Endometrial microvascular endothelial cells (primary cell): ENCODE data around the gene CSTF3. TPM values are rescaled to one million over a fixed set of nuclear protein-coding genes. Genes with fewer than 3 reads are reported as not detected.
"Not testable (repeated sequence)": the region's sequence is repeated elsewhere in the genome, so short reads cannot be mapped to it uniquely, and the experiment has no call there.

Experiments
- in situ Hi-C: cut with HindIII; loops from 2 replicates; pipeline ENCODE4 v1.10.0; 2017; ENCODE audit warnings: low sequenced_read_pairs, low pct_unique_long_range_greater_than_20kb; ENCODE audit errors: inconsistent ontology term
- total RNA-seq: library from RNA; depleted of rRNA; stranded (reverse); fragments of >200 nt; gene quantifications from one replicate; pipeline ENCODE4 v1.2.3, GENCODE V29; 2015; ENCODE audit errors: inconsistent ontology term

Gene CSTF3
- total RNA-seq, 1 donor from 2014 or later: 28.4 TPM

DNA sequence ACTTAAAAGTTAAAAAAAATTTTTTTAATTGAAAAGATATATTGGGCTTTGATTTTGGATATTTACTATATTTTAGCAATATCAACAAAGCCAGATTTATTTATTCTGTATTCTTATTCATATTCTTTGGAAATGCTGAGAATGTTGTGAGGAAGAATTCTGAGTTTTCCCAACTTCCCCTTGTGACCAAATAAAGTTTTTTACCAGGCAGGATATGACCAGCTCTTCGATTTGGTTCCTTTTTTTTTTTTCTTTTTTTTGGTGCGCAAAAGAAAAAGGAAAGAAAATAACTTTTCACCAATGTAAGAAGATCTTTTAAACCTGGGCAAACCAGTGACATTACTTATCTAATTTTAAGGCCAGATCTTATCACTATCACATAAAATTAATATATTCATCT lies 109.0 kb downstream of the CSTF3 start:
- in situ Hi-C loops: no loop called here

DNA sequence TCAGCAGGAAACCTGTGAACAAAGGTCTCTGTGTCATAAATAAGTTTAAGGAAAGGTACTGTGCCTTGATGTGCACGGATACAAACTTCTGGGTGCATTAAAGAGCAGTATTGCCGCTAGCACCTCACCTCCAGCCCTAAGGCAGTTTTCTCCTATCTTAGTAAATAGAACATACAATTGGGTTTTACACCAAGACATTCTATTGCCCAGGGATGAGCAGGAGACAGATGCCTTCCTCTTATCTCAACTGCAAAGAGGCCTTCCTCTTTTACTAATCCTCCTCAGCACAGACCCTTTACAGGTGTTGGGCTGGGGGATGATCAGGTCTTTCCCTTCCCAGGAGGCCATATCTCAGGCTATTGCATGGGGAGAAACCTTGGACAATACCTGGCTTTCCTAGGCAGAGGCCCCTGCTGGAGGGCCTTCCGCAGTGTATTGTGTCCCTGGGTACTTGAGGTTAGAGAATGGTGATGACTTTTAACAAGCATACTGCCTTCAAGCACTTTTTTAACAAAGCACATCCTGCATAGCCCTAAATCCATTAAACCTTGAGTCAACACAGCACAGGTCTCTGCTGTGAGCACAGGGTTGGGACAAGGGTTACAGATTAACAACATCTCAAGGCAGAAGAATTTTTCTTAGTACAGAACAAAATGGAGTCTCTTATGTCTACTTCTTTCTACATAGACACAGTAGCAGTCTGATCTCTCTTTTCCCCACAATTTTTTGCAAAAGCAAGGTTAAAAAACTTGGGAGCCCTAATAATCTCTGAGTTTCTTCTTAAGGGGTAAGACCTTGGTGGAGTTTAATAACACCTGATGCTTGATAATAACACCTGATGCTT lies 111.5 kb downstream of the CSTF3 start:
- in situ Hi-C loops: not testable (repeated sequence)

DNA sequence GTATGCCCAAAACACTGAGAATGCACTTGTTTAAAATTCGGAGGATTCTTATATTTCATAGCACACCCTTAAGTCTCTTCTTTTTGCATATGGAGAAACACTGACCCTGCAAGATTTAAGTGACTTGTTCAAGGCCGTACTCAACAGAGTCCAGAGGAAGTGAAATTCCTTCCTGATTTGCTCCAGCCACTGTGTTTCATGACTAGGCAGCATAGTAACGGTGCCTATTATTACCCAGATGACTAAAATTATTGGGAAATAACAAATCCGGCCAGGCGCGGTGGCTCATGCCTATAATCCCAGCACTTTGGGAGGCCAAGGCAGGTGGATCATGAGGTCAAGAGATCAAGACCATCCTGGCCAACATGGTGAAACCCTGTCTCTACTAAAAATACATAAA lies 112.6 kb downstream of the CSTF3 start:
- in situ Hi-C loops: not testable (repeated sequence)

DNA sequence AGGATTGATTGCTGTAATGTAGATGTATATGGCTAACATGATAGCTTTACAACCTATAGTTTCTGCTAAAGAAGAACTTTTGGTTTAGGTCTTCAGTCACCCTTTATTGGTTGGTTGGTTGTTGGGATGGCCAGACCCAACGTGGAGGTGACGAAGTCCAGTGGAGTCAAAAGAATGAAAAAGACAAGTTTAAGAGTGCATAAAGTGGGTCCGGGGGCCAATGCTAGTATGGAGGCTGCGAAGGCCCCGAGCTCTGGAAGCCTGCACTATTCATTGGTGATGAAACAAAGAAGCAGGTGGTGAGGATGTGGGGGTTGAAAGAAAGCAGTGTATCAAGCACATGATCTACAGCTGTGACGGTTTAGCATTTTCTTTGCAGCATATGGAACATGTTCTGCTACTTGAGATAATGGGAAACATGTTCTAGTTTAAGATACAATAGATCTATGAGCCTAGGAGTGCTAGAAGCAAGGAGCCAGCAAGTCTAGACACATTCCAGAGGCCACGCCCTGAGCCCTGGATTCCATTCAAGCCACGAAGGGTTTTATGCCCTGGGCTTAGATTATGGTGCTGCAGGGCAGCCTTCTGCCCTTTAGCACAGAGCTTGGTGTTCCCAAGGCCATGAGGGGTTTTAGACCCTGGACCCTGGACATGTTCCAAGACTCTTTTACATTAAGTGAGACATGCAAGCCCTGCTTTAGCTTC lies 115.6 kb downstream of the CSTF3 start:
- in situ Hi-C loops: no loop called here

DNA sequence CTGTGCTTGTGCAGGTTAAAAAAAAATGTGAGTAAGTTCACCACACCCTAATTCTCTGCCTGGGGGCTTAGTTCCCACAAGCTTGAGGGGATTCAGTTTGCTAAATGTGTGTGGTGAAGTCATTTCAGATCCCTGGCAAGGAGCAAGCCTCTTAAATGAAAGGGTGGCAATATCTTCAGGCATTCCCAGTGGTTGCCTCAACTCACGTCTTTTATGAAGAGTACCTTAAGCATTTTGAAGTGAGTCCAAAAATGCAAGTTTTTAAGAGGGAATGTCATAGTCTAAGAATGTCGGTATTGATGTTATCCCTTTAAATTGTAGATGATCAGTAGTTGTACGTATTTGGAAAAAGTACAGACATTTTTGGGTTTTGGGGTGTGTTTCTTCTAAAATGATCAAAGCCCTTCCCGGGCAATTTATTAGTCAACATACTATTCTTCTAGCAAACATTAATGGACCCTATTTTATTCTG lies 117.0 kb downstream of the CSTF3 start:
- in situ Hi-C loops: no loop called here

DNA sequence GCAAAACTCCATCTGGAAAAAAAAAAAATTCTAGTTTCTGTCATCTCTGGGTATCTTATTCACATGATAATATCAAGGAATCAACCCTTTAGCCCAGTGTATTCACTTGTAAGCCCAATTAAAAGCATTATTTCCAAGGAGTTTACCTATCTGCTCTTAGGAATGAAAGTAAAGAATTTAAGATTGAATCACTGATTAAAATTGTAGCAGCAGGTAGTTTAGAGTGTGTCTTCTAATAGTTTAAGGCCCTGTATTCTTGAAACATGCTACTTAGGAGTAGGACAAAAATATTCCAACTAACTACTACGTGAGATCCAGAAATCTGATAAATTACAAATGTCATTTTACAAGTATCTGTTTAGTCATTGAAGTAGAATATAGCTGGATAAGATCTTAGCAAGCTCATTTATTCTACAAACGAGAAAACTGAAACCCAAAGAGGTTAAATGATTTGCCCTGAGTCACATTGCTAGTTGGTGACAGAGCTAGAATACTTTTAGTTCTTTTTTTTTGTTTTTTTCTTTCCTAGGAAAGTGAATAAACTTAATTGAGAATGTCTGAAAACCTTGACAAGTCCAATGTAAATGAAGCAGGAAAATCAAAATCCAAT lies 118.0 kb downstream of the CSTF3 start:
- in situ Hi-C loops: no loop called here

DNA sequence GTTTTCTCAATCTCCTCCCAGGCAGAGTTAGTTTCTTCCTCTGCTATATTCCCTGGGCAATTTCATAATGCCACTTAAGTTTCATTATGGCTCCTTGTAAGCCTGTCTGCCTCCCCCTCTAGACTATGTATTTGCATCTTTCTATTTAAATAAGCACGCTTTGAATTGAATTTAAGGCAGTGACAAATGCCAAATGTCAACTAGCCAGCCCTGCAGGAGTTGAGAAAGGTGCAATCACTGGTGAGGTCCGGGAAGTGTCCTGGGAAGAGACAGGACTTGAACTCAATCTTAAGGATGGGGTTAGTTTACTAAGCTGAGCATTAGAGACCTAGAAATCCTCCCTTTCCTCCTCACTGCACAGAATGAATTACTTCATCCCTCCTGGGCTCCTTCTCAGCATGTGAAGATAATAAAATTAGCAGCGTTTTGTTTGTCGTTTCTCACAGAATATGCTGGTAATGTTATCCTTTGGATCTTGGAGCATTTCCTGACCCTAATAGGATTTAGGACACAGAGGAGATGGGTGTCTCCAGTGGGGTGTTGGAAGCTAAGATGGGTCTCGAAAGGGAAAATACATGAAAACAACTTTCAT lies 120.3 kb downstream of the CSTF3 start:
- in situ Hi-C loops: no loop called here

DNA sequence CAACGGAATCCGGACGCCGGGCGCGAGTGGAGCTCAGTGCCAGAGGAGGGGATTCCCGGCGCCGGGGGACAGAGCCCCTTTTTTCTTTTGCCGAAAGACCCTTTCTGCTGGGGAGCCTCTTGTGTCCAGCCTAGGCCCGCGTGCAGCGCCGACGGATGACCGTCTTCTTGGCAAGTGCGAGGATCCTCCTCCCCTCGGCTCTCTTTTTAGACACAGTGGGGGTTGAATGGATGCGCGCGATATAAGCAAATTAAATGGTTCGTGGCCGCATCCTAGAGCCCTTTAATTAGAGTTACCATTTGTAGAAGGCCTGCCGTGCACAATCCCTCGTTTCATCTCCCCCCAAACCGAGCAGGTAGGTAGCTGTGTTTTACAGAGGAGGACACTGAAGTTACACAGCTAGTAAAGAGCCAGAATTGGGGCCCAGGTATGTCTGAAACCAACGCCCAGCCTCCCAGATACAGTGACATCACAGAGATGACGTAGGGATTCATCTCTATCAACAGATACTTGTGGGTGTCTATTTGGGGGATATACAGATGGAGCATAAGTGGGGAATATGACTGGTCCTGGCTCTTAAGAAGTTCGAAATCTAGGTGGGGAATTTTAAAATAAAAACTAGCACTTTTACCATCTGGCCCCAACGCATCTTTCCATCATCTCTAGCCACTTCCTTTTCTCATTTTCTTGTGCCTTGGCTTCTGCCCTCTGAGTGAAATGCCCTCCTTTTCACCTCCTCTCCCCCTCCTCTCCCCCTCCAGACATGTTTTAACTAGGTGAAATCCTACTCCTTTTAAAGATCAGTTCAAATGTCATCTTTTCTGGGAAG lies 121.0 kb downstream of the CSTF3 start:
- in situ Hi-C loops: no loop called here

DNA sequence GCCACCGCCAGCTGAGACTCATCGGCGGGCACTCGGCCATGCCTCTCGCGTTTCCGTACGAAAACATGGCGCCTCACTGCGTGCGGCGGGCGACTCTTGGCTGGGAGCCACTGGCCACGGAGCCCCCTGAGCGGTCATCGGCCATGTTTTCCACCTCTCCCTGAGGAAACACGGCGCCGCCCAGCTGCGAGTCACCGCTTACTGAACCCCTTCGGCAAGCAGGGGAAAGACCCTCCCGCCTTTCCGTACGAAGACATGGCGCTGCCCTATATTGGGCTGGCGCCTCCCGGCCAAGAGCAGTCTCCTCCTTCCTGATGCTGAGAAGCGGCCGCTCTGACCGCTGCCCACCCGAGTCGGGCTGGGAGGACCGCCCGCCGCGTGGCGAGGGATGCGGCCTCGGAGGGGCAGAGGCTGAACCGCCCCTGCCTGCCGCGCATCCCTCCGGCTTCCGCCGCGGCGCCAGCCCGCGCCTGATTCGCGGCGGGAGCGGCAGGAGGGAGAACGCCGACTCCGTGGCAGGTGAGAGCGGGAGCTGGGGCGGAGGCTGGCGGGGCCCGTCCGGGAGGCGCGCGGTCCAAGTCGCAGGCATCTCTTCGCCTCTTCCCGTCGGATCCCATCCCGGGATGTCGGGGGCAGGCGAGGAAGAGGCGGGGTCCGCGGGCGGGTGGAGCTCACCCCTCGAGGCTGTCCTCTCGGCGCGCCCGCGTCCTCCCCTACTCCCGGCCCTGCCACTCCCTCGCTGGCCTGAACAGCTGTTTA lies 121.8 kb downstream of the CSTF3 start, which contains the start of gene TCP11L1:
Gene TCP11L1, plus strand, starts transcription at position 299 of the 759 bp plus-strand sequence. CDS start 4,202 bp downstream, outside the sequence.
- in situ Hi-C loops: no loop called here

DNA sequence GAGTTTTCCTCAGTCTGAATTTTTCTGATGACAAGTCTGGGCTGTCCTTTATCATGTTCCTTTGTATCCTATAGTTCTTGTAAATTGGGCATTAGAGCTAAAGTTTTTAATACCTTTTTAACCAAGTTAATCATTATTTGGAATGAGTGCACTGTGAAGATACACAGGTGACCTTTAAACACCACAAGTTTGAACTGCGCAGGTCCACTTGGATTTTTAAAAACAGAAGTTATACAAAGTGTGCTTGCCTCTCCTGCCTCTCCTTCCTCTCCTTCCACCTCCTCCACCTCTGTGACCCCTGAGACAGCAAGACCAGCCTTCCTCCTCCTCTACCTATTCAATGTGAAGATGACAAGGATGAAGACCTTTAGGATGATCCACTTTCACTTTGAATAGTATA lies 126.3 kb downstream of the CSTF3 start:
- in situ Hi-C loops: no loop called here

Other genes starting within 250 kb of the CSTF3 start
- not detected for gene DEPDC7, start 145.6 kb downstream of the CSTF3 start, total RNA-seq
- 24.0 TPM for gene TCP11L1, start 121.9 kb downstream of the CSTF3 start, total RNA-seq
- 23.4 TPM for gene HIPK3, start 95.9 kb upstream of the CSTF3 start, total RNA-seq
- gene KIAA1549L, start 214.6 kb upstream of the CSTF3 start, total RNA-seq: 13.3 TPM